ENCODE measurements around the gene DISC1.

DNA sequence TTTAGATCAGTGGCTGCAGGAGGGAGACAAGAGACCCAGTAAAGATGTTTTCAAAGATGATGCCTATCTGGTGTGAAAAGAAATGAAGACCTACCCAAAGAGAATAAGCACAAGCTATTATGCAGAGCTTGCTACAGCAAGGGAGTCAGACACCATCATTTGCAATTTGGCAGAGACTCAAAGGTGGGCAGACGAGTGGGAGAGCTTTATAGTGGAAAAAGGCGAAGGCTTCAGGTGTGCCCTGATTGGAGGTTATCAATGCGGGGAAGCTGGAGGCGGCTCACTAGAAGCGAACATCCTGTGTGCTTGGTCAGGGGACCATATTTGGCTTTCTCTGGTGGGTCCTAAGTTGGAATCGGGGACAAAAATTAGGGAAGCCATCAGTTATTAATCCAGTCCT is 183.8 kb downstream of the DISC1 start:
- TF ChIP-seq, protein P1, sequence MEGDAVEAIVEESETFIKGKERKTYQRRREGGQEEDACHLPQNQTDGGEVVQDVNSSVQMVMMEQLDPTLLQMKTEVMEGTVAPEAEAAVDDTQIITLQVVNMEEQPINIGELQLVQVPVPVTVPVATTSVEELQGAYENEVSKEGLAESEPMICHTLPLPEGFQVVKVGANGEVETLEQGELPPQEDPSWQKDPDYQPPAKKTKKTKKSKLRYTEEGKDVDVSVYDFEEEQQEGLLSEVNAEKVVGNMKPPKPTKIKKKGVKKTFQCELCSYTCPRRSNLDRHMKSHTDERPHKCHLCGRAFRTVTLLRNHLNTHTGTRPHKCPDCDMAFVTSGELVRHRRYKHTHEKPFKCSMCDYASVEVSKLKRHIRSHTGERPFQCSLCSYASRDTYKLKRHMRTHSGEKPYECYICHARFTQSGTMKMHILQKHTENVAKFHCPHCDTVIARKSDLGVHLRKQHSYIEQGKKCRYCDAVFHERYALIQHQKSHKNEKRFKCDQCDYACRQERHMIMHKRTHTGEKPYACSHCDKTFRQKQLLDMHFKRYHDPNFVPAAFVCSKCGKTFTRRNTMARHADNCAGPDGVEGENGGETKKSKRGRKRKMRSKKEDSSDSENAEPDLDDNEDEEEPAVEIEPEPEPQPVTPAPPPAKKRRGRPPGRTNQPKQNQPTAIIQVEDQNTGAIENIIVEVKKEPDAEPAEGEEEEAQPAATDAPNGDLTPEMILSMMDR (conservative IDR thresholded peaks at IDR 0.05 in 1 of 2, IDR thresholded peaks at IDR 0.05 in 1 of 2; ENCODE audit: low read depth in 1 of 2, low read length in 2 of 2) = no peak
- TF ChIP-seq EZH2 (IDR thresholded peaks at IDR 0.05; ENCODE audit: low read length, missing control alignments) = no peak

Measured in fibroblast of lung (primary cell).